Fibroblast of lung (primary cell): ENCODE data around the gene PRUNE2. TPM values are rescaled to one million over a fixed set of nuclear protein-coding genes. Genes with fewer than 3 reads are reported as not detected.
"Not testable (repeated sequence)": the region's sequence is repeated elsewhere in the genome, so short reads cannot be mapped to it uniquely, and the experiment has no call there.

Experiments
- DNase-seq, 2 donors: peaks; one replicate each; pipeline versions ENCODE4 v3.0.0 to v3.0.0-alpha.2; 2010; ENCODE audit warnings: low read depth in 2 of 2
- H2AFZ ChIP-seq: 2 replicates; pipeline ENCODE4 v1.5.1; 2012; ENCODE audit warnings: low read length, control low read depth, inconsistent platforms
- H3K27ac ChIP-seq: 2 replicates; pipeline ENCODE4 v1.5.1; 2011; ENCODE audit warnings: low read length, control low read depth; ENCODE audit not compliant: insufficient read depth
- H3K27me3 ChIP-seq: 2 replicates; pipeline ENCODE4 v1.5.1; 2011; ENCODE audit warnings: mild to moderate bottlenecking, low read length; ENCODE audit not compliant: control insufficient read depth, insufficient read depth
- H3K36me3 ChIP-seq: 2 replicates; pipeline ENCODE4 v1.5.1; 2011; ENCODE audit warnings: low read length; ENCODE audit not compliant: control insufficient read depth, insufficient read depth
- H3K4me1 ChIP-seq: 2 replicates; pipeline ENCODE4 v1.5.1; 2011; ENCODE audit warnings: low read length; ENCODE audit not compliant: control insufficient read depth, insufficient read depth; ENCODE audit errors: extremely low read depth
- H3K4me2 ChIP-seq: 2 replicates; pipeline ENCODE4 v1.5.1; 2011; ENCODE audit warnings: low read length, control low read depth; ENCODE audit not compliant: insufficient read depth; ENCODE audit errors: extremely low read depth
- H3K4me3 ChIP-seq, 4 experiments: fragments of 200-600 bp in 1 of 4; sonication (generic) in 1 of 4; replicated peaks in 1 of 4; 2 replicates each; pipeline ENCODE4 v1.5.1; 2011 to 2016; ENCODE audit warnings: low read length in 4 of 4, low read depth in 3 of 4, mild to moderate bottlenecking in 3 of 4, control low read depth in 2 of 4, inconsistent platforms in 1 of 4, mixed read lengths in 1 of 4; ENCODE audit not compliant: insufficient read depth in 1 of 4; ENCODE audit errors: control extremely low read depth in 1 of 4
- H3K79me2 ChIP-seq: 2 replicates; pipeline ENCODE4 v1.5.1; 2012; ENCODE audit warnings: mild to moderate bottlenecking, low read length, inconsistent platforms; ENCODE audit not compliant: control insufficient read depth, insufficient read depth
- H3K9ac ChIP-seq: 2 replicates; pipeline ENCODE4 v1.5.1; 2011; ENCODE audit warnings: mild to moderate bottlenecking, low read length, control low read depth; ENCODE audit not compliant: insufficient read depth
- H3K9me3 ChIP-seq: 2 replicates; pipeline ENCODE4 v1.5.1; 2012; ENCODE audit warnings: low read depth, low read length; ENCODE audit not compliant: control insufficient read depth, insufficient read depth
- H4K20me1 ChIP-seq: 2 replicates; pipeline ENCODE4 v1.5.1; 2011; ENCODE audit warnings: low read length; ENCODE audit not compliant: control insufficient read depth, insufficient read depth; ENCODE audit errors: extremely low read depth
- CTCF ChIP-seq, 2 donors: IDR thresholded peaks in 1 of 2; conservative IDR thresholded peaks in 1 of 2; 1 replicate in 1 of 2; 2 replicates in 1 of 2; pipeline ENCODE4 v1.5.1; 2011 to 2012; ENCODE audit warnings: low read length in 2 of 2, control low read depth in 1 of 2, inconsistent platforms in 1 of 2, low read depth in 1 of 2, mild to moderate bottlenecking in 1 of 2
- EZH2 ChIP-seq: IDR thresholded peaks from 2 replicates; pipeline ENCODE4 v1.5.1; 2012; ENCODE audit warnings: low read length, control low read depth, mild to moderate bottlenecking; ENCODE audit errors: missing control alignments
- polyA minus RNA-seq: library from RNA; depleted of rRNA, polyadenylated mRNA; stranded (reverse); fragments of >200 nt; gene quantifications from 2 replicates; pipeline ENCODE4 v1.2.3, GENCODE V29; 2011; ENCODE audit warnings: low replicate concordance
- polyA plus RNA-seq, 2 donors: library from polyadenylated mRNA; depleted of rRNA in 1 of 2; stranded (reverse) in 1 of 2; unstranded in 1 of 2; fragments of >200 nt; gene quantifications; 2 replicates each; pipeline ENCODE4 v1.2.1, GENCODE V29; 2011 to 2012; ENCODE audit warnings: missing spikeins in 1 of 2
- total RNA-seq: library from RNA; depleted of rRNA; stranded (reverse); fragments of >200 nt; gene quantifications from 2 replicates; pipeline ENCODE4 v1.2.1, GENCODE V29; 2014

The PRUNE2 gene
- total RNA-seq (44.9 and 95.6 TPM in 2 replicates), polyA plus RNA-seq (5.4 and 8.9 TPM in 2 replicates), polyA minus RNA-seq (4.1 and 8.2 TPM in 2 replicates)
- polyA plus RNA-seq (2012), result 7.0 and 7.9 TPM in 2 replicates

GRCh38 chr9:76905791-76906646 is at the start of gene PRUNE2:
TSS of gene PRUNE2 (minus strand) at chr9:76906114. CDS start at chr9:76905963, 151 bp downstream.
- peak; percentile 73 to 92 for DNase-seq
- H3K79me2 ChIP-seq, result no peaks in the 10 kb centered on the region
- H3K36me3 ChIP-seq, result no peaks in the 10 kb centered on the region
- TF ChIP-seq EZH2, result no peak
- TF ChIP-seq CTCF (conservative IDR thresholded peaks at IDR 0.05 in 1 of 2, IDR thresholded peaks at IDR 0.05 in 1 of 2; ENCODE audit: low read depth in 1 of 2, low read length in 2 of 2), result no peak
- peaks cover 15% of the 10 kb centered on the region for H3K27me3 ChIP-seq
- no peaks in the 10 kb centered on the region for H3K9me3 ChIP-seq
- no peak within 1 kb of the TSS for H3K9ac ChIP-seq
- H3K27ac ChIP-seq, result no peak within 1 kb of the TSS
- H4K20me1 ChIP-seq, result no peaks in the 10 kb centered on the region
- peak within 1 kb of the TSS; percentile 99 for H3K4me2 ChIP-seq
- no peaks in the 10 kb centered on the region for H3K4me1 ChIP-seq
- no peak within 1 kb of the TSS for H2AFZ ChIP-seq
- peak within 1 kb of the TSS; percentile 45 to 68 (median 58) for H3K4me3 ChIP-seq

GRCh38 chr9:76955406-76955805 is 49.5 kb upstream of the PRUNE2 start:
- H3K9ac ChIP-seq, H3K9me3 ChIP-seq, H3K4me3 ChIP-seq, H3K27me3 ChIP-seq, H4K20me1 ChIP-seq, H3K4me2 ChIP-seq, H3K4me1 ChIP-seq, H3K36me3 ChIP-seq, H2AFZ ChIP-seq, DNase-seq, H3K27ac ChIP-seq, H3K79me2 ChIP-seq: not testable (repeated sequence)

- Histone ChIP-seq H4K20me1 (no peaks in the 10 kb centered on the region), H3K27ac (no peak overlapping the region), H3K36me3 (no peaks in the 10 kb centered on the region), H3K9ac (no peak overlapping the region), H3K79me2 (no peaks in the 10 kb centered on the region), H3K4me2 (no peak overlapping the region), H3K4me1 (no peaks in the 10 kb centered on the region), H3K27me3 (no peaks in the 10 kb centered on the region), H3K4me3 (no peak overlapping the region), H3K9me3 (no peaks in the 10 kb centered on the region), H2AFZ (no peak overlapping the region)
- no peak for DNase-seq
- TF ChIP-seq CTCF (conservative IDR thresholded peaks at IDR 0.05 in 1 of 2, IDR thresholded peaks at IDR 0.05 in 1 of 2; ENCODE audit: low read depth in 1 of 2, low read length in 2 of 2) (no peak), EZH2 (no peak)
Measured at GRCh38 chr9:76949865-76950264, 44.0 kb upstream of the PRUNE2 start.
